HG03060 (cell line): ENCODE results near the gene GPATCH4.
"Not testable (repeated sequence)": the region's sequence is repeated elsewhere in the genome, so short reads cannot be mapped to it uniquely, and the experiment has no call there.

Experiments used
- ATAC-seq: cut with Tn5 transposase; IDR thresholded peaks from one replicate; pipeline ENCODE4 v1.9.1; 2021; ENCODE audit warnings: low read depth, moderate number of reproducible peaks; ENCODE audit not compliant: unreplicated experiment

Gene GPATCH4

GRCh38 chr1:156598731-156599432, 2.4 kb downstream of the GPATCH4 start:
- ATAC-seq, result no peak

GRCh38 chr1:156598125-156598524, 3.2 kb downstream of the GPATCH4 start:
- no peak for ATAC-seq

GRCh38 chr1:156596426-156596825, 4.9 kb downstream of the GPATCH4 start:
- no peak for ATAC-seq

GRCh38 chr1:156595016-156595415, 6.3 kb downstream of the GPATCH4 start:
- no peak for ATAC-seq

GRCh38 chr1:156594190-156594589, 7.1 kb downstream of the GPATCH4 start:
- no peak for ATAC-seq

GRCh38 chr1:156593661-156593989, 7.7 kb downstream of the GPATCH4 start:
- no peak for ATAC-seq

GRCh38 chr1:156592910-156593660, 8.2 kb downstream of the GPATCH4 start:
- ATAC-seq, result no peak

GRCh38 chr1:156592158-156592909, 8.9 kb downstream of the GPATCH4 start:
- no peak for ATAC-seq

GRCh38 chr1:156591432-156592157, 9.7 kb downstream of the GPATCH4 start, which contains the start of gene NAXE:
NAXE (plus strand) TSS chr1:156591776; CDS start chr1:156591805, 29 bp downstream.
- no peak for ATAC-seq

- no peak for ATAC-seq
These were observed 10.2 kb downstream of the GPATCH4 start for GRCh38 chr1:156591181-156591431.

GRCh38 chr1:156590326-156591180, 10.7 kb downstream of the GPATCH4 start:
- no peak for ATAC-seq

- no peak for ATAC-seq
These were observed 11.7 kb downstream of the GPATCH4 start for GRCh38 chr1:156589546-156589945.

GRCh38 chr1:156587927-156588326, 13.4 kb downstream of the GPATCH4 start:
- ATAC-seq, result not testable (repeated sequence)

- no peak for ATAC-seq
These were observed 14.3 kb downstream of the GPATCH4 start for GRCh38 chr1:156586892-156587477.

- no peak for ATAC-seq
These were observed 15.0 kb downstream of the GPATCH4 start for GRCh38 chr1:156586323-156586722.

GRCh38 chr1:156584813-156585212, 16.5 kb downstream of the GPATCH4 start:
- no peak for ATAC-seq

- no peak for ATAC-seq
These were observed 17.3 kb downstream of the GPATCH4 start for GRCh38 chr1:156583821-156584622.

- no peak for ATAC-seq
These were observed 18.8 kb downstream of the GPATCH4 start for GRCh38 chr1:156582388-156583017.
